GM21360 (cell line): Measurements from ENCODE around the gene S100A7.
"Not testable (repeated sequence)": the region's sequence is repeated elsewhere in the genome, so short reads cannot be mapped to it uniquely, and the experiment has no call there.

Source experiments
- ATAC-seq: cut with Tn5 transposase; IDR thresholded peaks from one replicate; pipeline ENCODE4 v1.9.1; 2021; ENCODE audit warnings: mild to moderate bottlenecking, moderate library complexity; ENCODE audit not compliant: unreplicated experiment

The S100A7 gene

DNA sequence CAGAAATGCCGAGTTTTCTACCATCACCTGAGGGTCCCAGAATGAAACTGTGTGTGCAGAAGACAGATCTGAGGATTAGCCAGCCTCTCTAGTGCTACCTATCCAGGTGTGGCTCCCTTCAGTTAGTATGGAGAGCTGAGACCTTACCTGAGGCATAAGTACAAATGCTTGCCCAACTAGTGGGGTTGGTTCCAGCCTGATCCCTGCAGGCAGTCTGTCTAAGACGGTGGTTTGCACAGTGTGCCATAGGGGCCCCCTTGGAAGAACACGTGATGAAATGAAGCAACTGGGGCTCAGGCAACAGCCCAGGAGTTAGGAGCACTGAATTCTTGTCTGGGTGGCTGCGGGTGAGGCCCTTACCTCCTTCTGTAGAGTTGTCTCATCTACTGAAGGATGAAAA is 28.5 kb downstream of the S100A7 start:
- no peak for ATAC-seq

DNA sequence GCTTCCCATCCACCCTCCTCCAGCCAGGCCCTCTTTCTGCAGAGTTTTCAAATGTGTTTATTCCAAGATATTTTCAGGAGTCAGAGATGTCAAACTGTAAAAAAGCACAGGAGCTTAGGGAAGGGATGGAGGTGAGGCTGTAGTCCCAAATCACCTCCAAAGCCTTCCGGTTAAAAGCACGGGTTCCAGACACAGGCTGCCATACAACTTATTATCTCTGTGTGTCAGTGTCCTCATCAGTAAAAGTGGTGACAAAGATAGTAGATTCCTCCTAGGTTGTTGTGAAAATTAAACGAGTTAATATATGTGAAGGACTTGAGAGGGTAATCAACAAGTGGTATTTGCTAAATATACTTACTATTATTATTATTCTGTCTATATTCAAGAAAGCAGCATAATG is 29.0 kb downstream of the S100A7 start:
- ATAC-seq = no peak

DNA sequence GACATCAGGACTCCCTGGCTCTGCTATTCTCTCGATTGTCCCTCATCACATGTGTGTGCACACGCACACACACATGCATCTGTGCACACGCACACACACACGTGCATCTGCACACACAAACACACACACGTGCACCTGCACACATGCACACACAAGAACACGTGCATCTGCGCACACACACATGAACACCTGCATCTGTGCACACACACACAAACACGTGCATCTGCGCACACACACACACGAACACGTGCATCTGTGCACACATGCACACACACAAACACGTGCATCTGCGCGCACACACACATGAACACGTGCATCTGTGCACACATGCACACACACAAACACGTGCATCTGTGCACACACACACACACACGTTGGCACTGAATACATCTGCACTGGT is 29.4 kb downstream of the S100A7 start:
- no peak for ATAC-seq

DNA sequence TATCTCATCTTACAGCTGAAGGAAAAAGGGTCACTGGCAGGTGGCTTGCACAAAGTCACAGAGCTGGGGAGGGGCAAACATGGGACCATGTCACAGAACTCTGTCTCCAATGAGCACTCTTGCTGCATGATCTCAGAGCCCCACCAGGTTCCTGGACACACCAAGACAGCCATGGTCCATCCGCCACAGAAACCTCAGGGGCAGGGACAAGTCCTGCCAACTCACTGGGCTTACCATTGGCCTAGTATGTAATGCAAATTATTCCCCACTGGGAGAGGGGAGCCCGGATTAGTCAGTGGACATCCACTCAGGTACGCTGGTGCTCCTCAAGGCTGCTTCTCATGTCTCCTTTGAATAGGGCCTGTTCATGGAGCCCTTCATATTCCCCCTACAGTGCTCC is 29.9 kb downstream of the S100A7 start:
- no peak for ATAC-seq

DNA sequence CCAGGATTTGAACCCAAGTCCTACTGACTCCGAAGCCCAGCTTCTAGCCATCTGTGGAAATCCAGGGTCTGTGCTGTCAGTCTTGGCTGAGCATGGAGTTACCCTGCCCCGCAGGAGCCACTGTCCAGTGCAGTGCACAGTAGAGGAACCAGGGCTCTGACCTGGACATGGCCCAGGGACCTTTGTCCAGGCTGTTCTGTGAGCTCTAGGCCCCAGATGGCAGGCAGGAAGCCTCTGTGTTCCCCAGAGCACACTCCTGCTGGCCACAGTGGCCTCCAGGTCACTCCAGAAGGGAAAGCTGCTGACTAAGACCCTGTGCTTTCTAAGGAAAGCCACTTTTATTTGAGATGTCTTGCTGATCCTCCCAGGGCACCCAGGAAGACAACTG is 30.3 kb downstream of the S100A7 start:
- ATAC-seq = no peak

DNA sequence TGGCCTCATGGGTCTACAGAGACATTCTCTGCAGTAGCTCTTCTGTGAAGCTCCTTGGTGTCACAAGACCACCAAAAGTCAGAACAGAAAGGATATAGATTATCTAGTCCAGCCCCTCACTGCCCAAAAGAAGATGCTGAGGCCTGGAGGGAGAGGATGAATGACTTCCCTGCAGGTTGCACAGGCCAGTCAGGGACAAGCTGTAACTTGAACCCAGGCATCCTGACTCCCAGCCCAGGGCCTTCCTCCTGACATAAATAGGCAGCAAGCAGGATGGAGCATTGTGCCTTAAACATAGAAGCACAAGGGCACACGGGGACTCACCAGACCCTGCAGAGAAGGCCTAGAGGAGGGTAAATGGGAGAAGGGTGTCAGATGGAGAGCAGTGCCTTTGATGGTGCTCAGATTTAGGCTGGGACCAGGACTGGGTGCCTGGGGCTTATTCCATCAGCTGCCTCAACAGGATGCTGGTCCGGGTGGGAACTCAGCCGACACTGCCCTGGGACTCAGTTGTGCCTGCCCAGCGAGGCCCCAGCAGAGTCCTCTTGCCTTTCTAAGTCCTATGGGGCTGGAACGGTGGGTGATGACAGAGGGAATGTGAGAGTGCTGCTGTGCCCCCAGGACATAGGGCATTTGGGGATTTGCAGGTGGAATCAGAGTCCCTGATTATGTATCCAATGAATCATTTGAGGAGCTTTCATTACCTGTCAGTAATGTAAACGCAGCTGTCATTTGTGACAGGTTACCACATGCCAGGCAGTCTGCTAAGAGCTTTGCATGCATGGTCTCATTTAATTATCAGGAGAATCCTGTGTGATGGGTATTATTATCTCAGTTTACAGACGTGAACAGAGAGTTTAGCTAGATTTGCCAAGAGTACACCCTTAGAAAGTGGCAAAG is 30.9 kb downstream of the S100A7 start:
- no peak for ATAC-seq

DNA sequence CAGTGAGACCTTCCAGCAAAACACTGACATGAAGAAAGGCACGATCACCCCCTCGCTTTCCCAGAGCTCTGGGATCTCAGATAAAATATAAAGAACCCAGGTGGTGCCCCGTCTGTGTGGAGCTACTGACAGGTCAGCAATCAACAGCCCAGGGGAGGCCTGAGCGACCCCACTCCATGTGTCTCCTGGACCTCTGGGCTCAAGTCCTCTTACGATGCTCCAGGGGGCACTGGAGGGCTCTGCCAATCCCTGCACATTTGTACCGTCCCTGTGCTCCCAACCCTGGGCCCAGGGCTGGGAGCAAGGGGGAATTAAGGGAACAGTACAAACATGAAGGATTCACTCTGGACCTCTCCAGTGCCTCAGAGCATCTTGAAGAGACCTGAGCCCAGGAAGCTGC is 31.7 kb downstream of the S100A7 start:
- no peak for ATAC-seq

DNA sequence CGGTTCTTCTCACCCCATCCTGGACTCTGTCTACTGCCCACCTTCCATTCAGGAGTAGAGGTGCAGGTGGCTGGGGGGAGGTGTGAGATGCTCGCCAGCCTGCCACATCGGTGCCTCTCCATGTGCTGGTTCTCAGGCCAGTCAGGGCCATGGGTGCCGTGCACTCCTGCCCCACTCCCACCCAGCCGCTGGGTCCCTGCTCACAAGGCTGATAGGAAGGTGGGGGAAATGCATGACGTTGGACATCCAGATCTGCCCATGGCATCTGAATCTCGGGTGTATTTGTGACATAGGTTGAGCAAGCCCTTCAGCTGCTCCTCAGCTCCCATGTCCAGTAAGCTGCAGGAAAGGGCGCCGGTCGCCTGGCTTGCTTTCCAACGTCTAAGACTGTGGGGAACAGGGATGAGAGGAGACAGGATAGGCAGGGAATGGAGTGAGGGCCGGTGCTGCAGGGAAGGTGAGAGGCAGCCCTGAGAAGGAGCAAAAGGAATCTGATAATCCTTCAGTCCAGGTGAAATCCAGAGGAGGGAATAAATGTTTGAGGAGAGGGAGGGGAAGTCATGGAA is 32.3 kb downstream of the S100A7 start:
- no peak for ATAC-seq

DNA sequence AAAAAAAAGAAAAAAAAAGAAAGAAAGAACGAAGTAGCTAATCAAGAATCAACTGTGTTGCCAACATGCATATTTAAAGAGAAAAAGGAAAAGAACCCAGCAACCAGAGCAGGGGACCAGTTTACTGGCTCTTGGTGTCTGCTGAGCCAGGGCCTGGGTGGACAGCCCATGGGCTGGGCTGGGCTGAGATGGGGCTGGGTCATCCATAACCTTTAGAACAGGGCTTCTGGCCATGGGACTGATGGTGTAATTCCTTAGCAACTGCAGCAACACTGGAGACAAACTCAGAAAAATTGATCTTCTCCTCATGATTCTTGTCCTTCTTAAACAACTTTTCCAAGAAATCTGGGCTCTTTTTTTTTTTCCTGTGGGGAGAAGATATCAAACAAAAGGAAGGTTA is 33.6 kb downstream of the S100A7 start:
- no peak for ATAC-seq

DNA sequence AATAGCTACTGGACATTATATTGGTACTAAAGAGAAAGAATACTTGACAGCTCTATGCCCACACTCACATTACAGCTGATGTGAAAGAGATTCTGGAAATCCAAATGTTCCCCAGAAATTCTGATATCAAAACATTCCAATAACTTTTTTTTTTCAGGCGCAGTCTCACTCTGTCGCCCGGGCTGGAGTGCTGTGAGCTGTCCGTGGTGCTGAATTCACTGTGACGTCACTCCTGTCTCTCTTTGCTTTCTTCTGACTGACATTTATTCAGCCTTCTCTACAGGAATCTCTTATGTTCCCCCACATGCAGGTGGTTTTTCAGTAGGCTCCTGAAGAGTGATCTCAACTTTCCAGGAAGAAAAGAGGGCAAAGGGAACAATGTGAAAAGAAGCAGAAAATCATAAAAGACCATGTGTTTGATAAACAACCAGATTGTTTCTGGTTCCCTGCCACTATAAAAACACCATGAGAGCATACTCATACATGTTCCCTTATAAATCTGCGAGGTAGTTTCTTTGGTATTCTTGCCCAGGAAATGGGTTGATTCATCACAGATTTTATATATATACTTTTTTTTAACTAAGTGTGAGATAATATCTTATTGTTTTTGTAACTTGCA is 37.9 kb downstream of the S100A7 start:
- ATAC-seq = no peak

DNA sequence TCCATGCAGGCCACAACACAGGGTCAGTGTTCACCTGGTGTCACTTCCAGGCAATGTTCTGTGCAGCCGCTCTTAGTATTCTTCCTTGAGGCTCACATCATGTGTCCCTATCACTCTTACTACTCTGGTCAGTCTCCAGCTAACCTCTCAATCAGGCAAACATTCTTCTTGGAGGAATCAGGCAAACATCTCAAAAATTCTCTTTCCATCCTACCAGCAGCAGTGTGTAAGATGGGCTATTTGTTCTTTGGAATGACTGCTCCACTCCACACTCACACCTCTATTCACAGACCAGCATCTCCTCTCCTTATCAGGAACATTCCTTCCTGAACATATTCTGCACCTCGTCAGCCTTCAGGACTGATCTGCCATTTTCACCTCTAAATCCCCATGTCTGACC is 40.1 kb downstream of the S100A7 start:
- no peak for ATAC-seq

DNA sequence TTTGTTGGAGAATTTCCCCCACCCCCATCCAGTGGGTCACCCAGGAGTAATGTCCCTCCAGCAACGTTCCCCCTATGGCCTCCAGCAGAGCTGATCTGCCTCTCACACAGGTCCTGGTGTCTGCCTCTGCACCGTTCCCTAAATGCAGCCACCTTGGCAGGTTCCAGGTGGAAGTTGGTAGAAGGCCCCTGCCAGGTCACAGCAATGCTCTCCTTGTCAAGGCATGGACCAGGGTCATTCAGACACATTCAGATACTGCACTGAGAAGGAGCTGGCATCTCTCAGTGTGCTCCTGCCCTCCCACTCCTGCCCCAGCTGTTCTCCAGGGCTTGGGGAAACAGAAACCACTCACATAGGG is 41.0 kb downstream of the S100A7 start:
- ATAC-seq = not testable (repeated sequence)

DNA sequence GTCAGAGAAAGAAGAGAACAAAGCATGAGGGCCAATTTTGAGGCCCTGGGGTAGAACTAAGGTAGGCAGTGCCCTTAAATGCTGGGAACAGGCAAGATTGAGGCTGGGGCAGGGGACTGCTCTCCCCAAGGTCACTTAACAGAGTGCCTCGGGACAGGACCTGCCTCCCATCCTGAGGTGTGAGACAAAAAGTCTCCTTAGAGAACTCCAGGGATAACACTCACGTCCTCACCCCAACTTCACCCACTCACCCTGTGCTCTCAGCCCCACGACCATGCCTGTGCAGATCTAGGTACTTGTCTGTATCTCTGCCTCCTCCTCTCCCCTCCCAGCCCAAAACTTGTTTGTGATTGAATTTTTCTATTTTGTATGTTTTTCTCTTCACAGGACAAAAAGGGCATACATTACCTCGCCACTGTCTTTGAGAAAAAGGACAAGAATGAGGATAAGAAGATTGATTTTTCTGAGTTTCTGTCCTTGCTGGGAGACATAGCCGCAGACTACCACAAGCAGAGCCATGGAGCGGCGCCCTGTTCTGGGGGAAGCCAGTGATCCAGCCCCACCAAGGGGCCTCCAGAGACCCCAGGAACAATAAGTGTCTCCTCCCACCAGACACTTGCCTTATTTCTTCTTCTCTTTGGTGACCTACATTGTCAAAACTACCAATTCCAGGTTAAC is 41.6 kb downstream of the S100A7 start:
- ATAC-seq = not testable (repeated sequence)

DNA sequence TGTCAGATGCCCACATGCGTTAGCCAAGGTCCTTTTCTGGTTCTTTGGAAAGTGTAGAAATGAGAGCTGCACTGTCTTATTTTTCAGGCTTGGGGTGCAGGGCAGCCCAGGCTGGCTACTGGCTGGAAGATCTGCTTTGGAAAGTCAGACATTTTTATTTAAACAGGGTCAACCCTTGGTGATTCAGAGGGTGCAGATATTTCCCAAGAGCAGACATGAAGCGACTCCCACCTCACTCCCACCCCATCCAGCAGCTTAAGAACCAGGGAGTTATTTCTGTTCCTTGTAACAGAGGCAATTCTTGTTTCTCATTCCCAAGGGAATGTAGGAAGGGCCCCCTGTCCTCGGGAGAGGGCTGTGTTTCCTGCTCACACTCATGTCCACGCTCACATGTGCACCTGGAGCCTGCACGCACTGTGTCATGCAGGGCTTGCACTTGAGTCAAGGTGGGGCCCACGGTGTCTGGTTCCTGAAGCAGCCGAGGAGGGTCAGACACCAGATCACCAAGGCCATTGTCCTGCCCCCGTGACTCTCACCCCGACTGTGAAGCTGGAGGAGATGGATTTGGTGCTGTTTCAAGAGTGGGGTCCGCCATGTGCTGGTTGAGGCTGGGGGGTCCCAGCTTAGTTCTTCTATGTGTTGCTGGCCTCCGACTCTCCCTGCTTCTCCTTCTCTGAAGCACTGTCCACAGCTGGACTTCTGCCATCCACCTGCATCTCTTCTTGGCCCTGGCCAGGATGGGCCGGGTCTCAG is 43.1 kb downstream of the S100A7 start:
- ATAC-seq = no peak

DNA sequence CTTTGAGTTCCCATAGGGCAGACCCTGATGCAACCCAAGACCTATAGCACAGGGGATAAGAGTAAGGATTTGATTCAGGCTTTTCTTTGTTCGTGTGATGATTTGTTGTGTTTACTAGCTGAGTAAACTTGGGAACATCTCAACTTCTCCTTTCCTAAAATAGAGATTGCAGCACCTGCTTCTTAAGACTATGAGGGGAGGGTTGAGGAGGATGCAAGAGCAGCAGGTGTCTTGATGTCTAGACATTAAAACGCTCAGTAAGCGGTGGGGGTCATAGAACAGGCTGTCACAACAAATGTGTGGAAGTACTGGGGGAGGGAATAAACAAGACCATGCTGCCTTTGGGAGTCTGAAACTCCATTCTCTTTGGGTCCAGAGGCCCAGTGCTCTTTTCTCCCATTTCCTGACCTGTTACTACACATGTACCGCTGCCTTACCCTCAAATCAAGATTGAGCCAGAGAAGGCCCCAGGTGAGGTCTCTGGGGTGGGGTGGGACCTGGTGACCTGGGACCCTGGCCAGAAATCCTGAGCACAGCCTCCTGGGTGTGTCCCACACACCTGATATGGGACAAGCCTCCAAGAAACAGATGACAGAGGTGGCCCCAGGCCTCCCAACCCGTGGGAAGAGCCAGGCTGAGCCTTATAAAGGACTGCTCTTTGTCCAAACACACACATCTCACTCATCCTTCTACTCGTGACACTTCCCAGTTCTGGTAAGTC is 44.4 kb downstream of the S100A7 start, which contains the start of gene S100A7A:
S100A7A (plus strand) TSS at position 671 of the 721 bp plus-strand sequence. CDS start 1,563 bp downstream, outside the sequence.
- no peak for ATAC-seq

DNA sequence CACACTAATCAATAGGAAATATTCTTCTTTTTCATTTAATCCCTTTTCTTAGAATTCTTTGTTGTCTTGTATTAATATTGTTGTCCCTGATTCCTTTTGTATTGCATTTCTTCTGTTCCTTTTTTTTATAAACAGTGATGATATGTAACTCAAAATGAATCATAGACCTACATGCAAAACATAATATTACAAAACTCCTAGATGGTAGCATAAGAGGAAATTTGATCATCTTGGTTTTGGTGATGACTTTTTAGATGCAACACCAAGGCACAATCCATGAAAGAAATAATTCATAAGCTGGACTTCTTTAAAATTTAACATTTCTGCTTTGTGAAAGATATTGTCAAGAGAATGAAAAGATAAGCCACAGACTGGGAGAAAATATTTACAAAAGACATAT is 46.5 kb downstream of the S100A7 start:
- not testable (repeated sequence) for ATAC-seq
